BLaER1 treated with 17β-estradiol and CSF1 and Interleukin-3, amounts not matched to agents 10 nM and 100 nM (cell line): Measurements from ENCODE around the gene ARSI.
A peak's percentile ranks its signal among the peaks of the same experiment; 100 is the strongest.

ENCODE experiments used
- H3K27ac ChIP-seq, 11 experiments: shearing (Covaris generic); formaldehyde crosslinking; 2 replicates each; pipeline ENCODE4 v1.8.1; 2022
- H3K27me3 ChIP-seq, 11 experiments: shearing (Covaris generic); formaldehyde crosslinking; 2 replicates each; pipeline ENCODE4 v1.8.1; 2022
- H3K36me3 ChIP-seq, 11 experiments: shearing (Covaris generic); formaldehyde crosslinking; 2 replicates each; pipeline ENCODE4 v1.8.1; 2022
- H3K4me1 ChIP-seq, 10 experiments: shearing (Covaris generic); formaldehyde crosslinking; 2 replicates each; pipeline ENCODE4 v1.8.1; 2022
- H3K4me2 ChIP-seq, 11 experiments: shearing (Covaris generic); formaldehyde crosslinking; 2 replicates each; pipeline ENCODE4 v1.8.1; 2022
- H3K4me3 ChIP-seq, 10 experiments: shearing (Covaris generic); formaldehyde crosslinking; 2 replicates each; pipeline ENCODE4 v1.8.1; 2022
- H3K9ac ChIP-seq, 11 experiments: shearing (Covaris generic); formaldehyde crosslinking; 2 replicates each; pipeline ENCODE4 v1.8.1; 2022
- H3K9me3 ChIP-seq, 11 experiments: shearing (Covaris generic); formaldehyde crosslinking; replicated peaks in 1 of 11; 2 replicates each; pipeline ENCODE4 v1.8.1; 2022
- H4K20me1 ChIP-seq, 11 experiments: shearing (Covaris generic); formaldehyde crosslinking; 2 replicates each; pipeline ENCODE4 v1.8.1; 2022
- Cebpa-rat ChIP-seq, 11 experiments: shearing (Covaris generic); IDR thresholded peaks; 2 replicates each; pipeline ENCODE4 v1.8.1; 2022

The ARSI gene

DNA sequence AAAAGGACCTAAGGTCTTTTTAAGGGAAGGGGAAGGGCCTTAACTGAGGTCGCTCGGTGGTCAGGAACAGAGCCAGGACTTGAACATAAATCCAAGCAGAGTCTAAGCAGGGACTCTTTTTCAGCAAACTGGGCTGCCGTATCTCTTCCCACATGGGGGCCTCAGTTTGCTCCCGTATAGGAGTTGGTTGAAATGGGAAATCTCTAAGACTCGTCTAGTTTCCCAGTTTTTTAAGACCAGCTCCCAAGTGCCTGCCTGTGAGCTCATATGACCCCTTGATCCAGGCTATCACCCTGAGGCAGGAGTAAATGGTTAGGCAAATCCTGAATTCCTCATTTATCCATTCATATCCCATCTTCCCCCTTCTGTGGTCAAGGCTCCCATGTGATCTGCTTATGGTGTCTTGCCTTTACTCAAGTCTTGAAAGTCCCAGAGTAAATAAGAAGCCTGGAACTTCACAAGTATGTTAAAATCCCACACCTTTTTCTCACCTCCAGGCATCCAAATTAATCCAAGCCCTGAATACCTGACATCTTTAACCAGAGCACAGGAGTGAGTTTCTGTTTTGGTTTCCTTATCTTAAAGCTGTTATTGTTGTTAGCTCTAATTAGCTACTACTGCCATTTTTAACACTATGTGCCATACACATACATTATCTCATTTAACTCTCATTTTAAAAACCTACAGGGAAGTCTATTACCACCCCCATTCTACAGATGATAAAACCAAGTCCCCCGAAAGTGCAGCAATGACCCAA lies 3.0 kb downstream of the ARSI start:
- no peak overlapping the region for H3K9ac ChIP-seq
- no peaks in the 10 kb centered on the region for H4K20me1 ChIP-seq
- peaks cover 16 to 32% (median 26%) of the 10 kb centered on the region in 11 experiments for H3K27me3 ChIP-seq
- no peak overlapping the region for H3K4me3 ChIP-seq
- H3K36me3 ChIP-seq: no peaks in the 10 kb centered on the region
- no peak overlapping the region for H3K4me2 ChIP-seq
- H3K9me3 ChIP-seq: no peaks in the 10 kb centered on the region
- TF ChIP-seq Cebpa-rat (IDR thresholded peaks at IDR 0.05): no peak
- peaks cover 6 to 8% (median 7%) of the 10 kb centered on the region in 10 experiments for H3K4me1 ChIP-seq
- H3K27ac ChIP-seq: no peak overlapping the region

DNA sequence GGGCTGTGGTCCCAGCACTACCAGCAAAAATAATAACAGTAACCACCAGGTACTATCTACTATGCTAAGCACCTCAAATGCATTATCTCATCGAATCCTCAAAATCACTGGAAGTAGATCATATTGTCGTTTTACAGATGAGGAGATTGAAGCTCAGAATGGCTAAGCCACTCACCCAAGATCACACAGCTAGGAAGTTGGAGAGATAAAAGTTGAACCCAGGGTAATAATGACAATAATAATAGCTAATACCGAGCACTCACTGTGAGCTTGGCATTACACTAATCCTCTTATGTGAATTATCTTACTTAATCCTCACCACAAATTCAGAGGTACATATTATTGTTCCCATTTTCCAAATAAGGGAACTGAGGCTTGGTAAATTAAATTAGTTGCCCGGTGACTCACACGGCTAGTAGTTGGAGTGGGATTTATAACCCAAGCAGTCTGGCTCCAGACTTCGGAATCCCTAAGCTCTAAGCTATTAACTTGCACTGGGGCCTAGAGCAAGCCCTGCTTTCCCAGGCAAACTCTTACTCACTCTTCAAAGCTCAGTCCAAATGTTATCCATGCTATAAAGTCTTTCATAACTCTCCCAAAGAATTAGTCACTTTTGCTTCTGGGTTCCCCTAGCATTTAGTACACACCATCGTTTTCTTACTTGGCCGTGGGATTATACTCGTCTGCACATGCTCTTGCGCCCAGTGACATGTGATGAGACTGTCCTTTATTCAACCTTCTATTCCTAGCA lies 3.8 kb downstream of the ARSI start:
- no peak overlapping the region for H3K27ac ChIP-seq
- peaks cover 16 to 29% (median 22%) of the 10 kb centered on the region in 11 experiments for H3K27me3 ChIP-seq
- H4K20me1 ChIP-seq: no peaks in the 10 kb centered on the region
- no peak for TF ChIP-seq Cebpa-rat (IDR thresholded peaks at IDR 0.05)
- no peak overlapping the region for H3K9ac ChIP-seq
- H3K9me3 ChIP-seq: no peaks in the 10 kb centered on the region
- H3K4me1 ChIP-seq: peaks cover 12 to 17% (median 16%) of the 10 kb centered on the region in 10 experiments
- no peak overlapping the region for H3K4me3 ChIP-seq
- H3K36me3 ChIP-seq: no peaks in the 10 kb centered on the region
- no peak overlapping the region for H3K4me2 ChIP-seq

DNA sequence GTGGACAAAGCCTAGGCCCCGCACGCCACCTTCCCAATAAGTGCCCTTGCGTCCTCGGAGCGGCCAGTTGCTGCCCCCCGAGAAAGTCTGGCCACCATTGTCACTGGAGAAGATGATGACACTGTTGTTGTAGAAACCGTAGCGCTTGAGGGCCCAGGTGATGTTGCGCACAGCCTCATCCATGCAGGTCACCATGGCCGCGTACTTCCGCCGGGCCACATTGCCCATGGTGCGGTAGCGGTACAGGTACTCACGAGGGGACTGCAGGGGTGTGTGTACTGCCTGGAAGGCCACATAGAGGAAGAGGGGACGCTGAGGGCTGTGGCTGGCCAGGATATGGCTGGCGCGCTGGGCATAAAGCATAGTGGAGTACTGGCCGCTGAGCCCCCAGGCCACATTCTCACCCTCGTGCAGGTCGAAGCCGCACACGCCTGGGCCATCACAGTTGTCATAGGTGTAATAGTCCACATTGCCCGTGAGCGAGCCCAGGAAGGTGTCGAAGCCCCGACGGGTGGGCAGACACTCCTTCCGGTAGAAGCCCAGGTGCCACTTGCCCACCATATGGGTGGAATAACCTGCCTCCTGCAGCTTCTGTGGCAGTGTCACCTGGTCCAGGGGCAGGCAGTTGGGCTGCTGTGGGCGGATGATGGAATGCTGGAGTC lies 4.6 kb downstream of the ARSI start:
- Histone ChIP-seq H3K9me3 (no peaks in the 10 kb centered on the region), H3K4me3 (no peak overlapping the region), H3K36me3 (no peaks in the 10 kb centered on the region), H3K4me1 (peaks cover 20 to 25% (median 24%) of the 10 kb centered on the region in 10 experiments), H3K4me2 (no peak overlapping the region), H3K9ac (no peak overlapping the region), H3K27ac (no peak overlapping the region), H3K27me3 (peaks cover 13 to 21% (median 15%) of the 10 kb centered on the region in 11 experiments), H4K20me1 (no peaks in the 10 kb centered on the region)
- no peak for TF ChIP-seq Cebpa-rat (IDR thresholded peaks at IDR 0.05)

DNA sequence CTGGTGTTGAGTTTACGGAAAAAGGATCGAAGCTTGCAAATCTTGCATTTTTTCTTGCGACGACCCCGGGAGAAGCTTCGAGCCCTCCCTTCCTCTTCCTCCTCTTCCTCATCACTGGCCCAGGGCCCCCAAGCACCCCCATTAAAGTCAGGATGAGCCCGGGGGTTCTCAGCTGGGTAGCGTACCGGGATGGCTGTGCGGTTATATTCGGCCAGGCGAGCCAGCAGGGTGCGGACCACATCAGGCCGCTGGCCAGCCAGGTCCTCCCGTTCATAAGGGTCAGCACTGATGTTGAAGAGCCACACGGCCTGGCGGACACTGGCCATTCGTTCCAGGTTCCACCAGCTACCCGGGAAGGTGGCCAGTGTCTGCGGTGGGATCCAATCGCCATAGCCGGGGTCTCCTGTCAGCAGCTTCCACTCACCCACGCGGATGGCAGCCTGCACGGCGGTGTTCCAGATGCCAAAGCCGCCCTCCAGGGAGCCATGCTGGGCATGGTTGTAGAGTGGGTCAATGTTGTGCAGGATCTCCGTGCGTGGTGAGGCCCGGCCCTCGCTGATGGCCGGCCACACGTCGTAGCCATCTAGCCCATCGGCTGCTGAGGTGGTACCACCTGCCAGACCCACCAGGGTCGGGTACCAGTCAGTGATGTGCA lies 5.3 kb downstream of the ARSI start:
- H4K20me1 ChIP-seq: no peaks in the 10 kb centered on the region
- peaks cover 27 to 32% (median 31%) of the 10 kb centered on the region in 10 experiments for H3K4me1 ChIP-seq
- H3K4me3 ChIP-seq: no peak overlapping the region
- H3K9ac ChIP-seq: no peak overlapping the region
- no peaks in the 10 kb centered on the region for H3K36me3 ChIP-seq
- no peak overlapping the region for H3K4me2 ChIP-seq
- no peak overlapping the region for H3K27ac ChIP-seq
- H3K27me3 ChIP-seq: peaks cover 6 to 14% (median 8%) of the 10 kb centered on the region in 11 experiments
- TF ChIP-seq Cebpa-rat (IDR thresholded peaks at IDR 0.05): no peak
- no peaks in the 10 kb centered on the region for H3K9me3 ChIP-seq

DNA sequence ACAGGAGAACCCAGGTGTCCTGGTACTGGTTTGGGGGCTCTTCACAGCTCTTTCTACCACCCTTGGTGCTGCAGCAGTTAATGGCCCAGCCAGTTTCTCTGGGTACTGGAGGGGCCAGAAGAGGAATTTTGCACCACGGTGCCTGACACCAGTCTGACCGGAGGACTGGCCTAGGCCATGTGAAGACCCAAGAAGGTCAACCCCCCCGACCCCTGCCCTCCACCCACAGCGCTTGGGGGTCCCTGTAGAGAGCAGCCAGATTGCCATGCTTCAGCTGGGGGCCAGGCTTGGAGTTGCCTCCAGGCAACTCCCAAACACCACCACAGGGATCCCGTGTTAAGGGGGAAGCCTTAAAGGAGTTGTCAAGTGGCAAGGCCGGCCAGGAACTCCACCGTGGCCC lies 6.2 kb downstream of the ARSI start:
- Histone ChIP-seq H3K4me3 (no peak overlapping the region), H3K4me1 (peaks cover 35 to 41% (median 40%) of the 10 kb centered on the region in 10 experiments), H3K36me3 (no peaks in the 10 kb centered on the region), H3K9me3 (no peaks in the 10 kb centered on the region), H4K20me1 (no peaks in the 10 kb centered on the region), H3K27ac (no peak overlapping the region), H3K9ac (no peak overlapping the region), H3K4me2 (no peak overlapping the region), H3K27me3 (peaks cover 0 to 5% (median 0%) of the 10 kb centered on the region in 11 experiments; a peak in 6 of 22 replicates)
- TF ChIP-seq Cebpa-rat (IDR thresholded peaks at IDR 0.05): no peak

DNA sequence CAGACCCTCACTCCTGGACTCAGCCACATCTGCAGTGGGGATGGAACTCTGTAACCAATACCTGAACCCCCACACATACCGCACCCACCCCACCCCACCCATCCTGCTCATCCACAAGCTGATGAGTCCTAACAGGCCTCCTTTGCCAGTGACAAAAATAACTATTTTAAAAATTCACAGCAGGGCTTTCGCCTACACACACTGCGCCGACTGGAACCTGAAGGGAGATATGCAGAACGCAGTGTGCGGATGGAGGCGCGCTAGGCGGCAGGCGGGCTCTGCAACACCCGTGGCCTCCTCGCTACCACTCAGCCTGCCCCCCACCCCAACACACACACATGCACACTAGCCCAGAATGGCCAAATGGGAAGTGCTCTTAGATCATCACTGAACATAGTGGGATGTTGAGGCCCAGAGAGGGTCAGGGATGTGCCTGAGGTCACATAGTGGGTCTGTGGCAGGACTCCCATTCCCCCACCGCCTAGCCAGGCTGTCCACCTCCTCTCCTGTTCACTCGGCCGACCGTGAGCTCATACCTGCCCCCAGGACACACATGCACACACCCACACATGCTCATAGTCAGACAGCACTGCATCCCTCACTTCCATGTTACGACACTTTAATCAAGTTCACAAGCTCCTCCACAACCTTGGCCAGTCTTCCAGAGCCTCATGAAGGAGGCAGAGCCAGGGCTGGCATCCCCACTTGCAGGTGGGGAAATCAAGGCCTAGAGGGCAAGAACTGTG lies 6.8 kb downstream of the ARSI start:
- Histone ChIP-seq H3K36me3 (no peaks in the 10 kb centered on the region), H3K9me3 (no peaks in the 10 kb centered on the region), H3K4me3 (no peak overlapping the region), H4K20me1 (no peaks in the 10 kb centered on the region), H3K27me3 (no peaks in the 10 kb centered on the region), H3K4me2 (peak overlapping the region in 1 of 11 experiments; percentile 64; a peak in 1 of 22 replicates), H3K27ac (no peak overlapping the region), H3K9ac (no peak overlapping the region), H3K4me1 (peaks cover 38 to 46% (median 46%) of the 10 kb centered on the region in 10 experiments)
- TF ChIP-seq Cebpa-rat (IDR thresholded peaks at IDR 0.05): no peak

DNA sequence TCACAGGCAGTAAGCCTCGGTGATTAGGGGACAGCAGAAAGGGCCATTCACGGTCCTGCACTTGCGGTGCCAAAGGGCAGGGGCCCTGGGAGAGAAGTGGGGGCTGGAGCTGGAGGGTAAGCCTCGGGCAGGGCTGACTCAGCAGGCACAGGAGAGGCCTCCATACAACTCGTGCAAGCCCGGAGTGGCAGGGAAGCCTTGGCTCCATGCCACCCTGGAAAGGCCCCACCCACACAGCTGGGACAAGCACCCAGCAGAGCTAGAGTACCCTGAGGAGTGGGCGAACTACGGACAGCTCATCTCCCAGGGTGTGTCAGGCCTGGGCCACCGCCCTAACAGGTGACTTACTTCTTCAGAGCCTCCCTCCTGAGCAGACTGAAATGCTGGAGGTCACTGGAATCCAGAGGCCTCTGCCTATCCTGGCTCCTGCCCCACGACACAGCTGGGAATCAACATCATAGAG lies 7.5 kb downstream of the ARSI start:
- no peaks in the 10 kb centered on the region for H3K9me3 ChIP-seq
- H3K27ac ChIP-seq: peak overlapping the region in 2 of 11 experiments; percentile 17 to 68; a peak in 2 of 22 replicates
- TF ChIP-seq Cebpa-rat (IDR thresholded peaks at IDR 0.05): no peak
- peaks cover 38 to 53% (median 46%) of the 10 kb centered on the region in 10 experiments for H3K4me1 ChIP-seq
- peak overlapping the region; percentile 64 to 99 (median 90); a peak in 19 of 22 replicates for H3K4me2 ChIP-seq
- no peaks in the 10 kb centered on the region for H3K36me3 ChIP-seq
- H3K4me3 ChIP-seq: no peak overlapping the region
- no peak overlapping the region for H3K9ac ChIP-seq
- no peaks in the 10 kb centered on the region for H4K20me1 ChIP-seq
- no peaks in the 10 kb centered on the region for H3K27me3 ChIP-seq

DNA sequence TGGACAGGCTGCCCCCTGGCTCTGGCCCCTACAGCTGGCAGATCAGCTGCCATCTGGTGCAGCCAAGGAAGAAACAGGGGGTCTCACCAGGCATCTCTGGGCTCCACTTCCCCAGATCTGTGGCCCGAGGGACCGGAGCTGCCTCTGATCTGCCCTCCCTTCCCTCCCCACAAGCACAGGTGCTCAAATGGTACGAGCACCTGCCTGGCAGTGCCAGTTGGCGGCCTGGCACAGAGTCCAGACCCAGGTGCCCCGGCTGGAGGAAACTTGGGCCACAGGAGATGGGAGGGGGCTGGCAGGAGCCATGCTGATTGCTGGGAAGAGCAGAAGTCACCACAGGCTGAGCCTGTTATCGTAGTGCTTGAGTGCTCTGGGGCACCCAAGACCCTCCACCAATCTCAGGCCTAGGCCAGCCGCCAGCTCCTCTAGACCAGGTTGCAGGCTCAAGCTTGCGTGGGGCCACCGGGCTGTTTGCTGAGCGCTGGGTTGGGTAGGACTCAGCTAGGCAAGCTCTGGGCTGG lies 8.1 kb downstream of the ARSI start:
- Histone ChIP-seq H4K20me1 (no peaks in the 10 kb centered on the region), H3K4me1 (peaks cover 38 to 59% (median 46%) of the 10 kb centered on the region in 10 experiments), H3K36me3 (no peaks in the 10 kb centered on the region), H3K4me2 (peak overlapping the region; percentile 64 to 99 (median 90)), H3K4me3 (no peak overlapping the region), H3K27ac (peak overlapping the region in 2 of 11 experiments; percentile 68 to 77; a peak in 2 of 22 replicates), H3K27me3 (no peaks in the 10 kb centered on the region), H3K9ac (no peak overlapping the region), H3K9me3 (no peaks in the 10 kb centered on the region)
- no peak for TF ChIP-seq Cebpa-rat (IDR thresholded peaks at IDR 0.05)
